Measurements from ENCODE around the gene LPAR1. TPM values are rescaled to one million over a fixed set of nuclear protein-coding genes. Genes with fewer than 3 reads are reported as not detected.

The LPAR1 gene
- total and polyA plus RNA-seq, 10 of the 15 experiments (the other 5 are each of a cell fraction or from before 2014, with no cell fraction given) = 3.3 to 12.9 (median 8.4) TPM

DNA sequence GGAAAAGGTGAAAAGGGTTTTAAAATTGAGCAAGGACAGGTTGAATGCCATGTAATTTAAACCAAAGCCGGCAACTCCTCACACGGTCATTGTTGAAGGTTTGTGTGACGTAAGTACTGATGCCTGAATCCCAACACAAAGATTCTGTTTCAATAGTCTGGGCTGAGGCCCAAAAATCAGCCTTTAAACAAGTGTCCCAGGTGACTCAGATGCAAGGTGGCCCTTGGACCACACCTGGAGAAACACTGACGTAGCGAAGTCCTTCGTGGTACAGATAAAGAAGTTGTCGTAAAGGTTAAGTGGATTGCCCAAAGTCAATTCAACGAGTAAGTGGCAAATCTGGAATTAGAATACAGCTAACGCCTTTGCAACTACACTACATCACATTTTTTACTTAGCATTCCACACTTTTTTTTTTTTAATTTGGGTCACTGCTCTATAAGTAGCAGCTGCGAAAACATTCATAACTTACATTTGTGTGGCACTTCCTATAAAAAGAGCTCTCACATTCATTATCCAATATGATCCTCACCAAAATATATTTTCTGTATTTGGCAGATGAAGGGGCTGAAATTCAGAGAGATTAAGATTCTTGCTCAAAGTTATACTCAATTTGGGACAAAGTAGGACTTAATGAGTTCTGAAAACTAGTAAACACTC is 111.3 kb downstream of the LPAR1 start (continued):
- TF ChIP-seq, protein P1, sequence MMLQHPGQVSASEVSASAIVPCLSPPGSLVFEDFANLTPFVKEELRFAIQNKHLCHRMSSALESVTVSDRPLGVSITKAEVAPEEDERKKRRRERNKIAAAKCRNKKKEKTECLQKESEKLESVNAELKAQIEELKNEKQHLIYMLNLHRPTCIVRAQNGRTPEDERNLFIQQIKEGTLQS (IDR thresholded peaks at IDR 0.05; ENCODE audit: borderline replicate concordance, extremely low read depth, low read depth, low read length) = no peak
- TF ChIP-seq BACH1 (IDR thresholded peaks at IDR 0.05; ENCODE audit: borderline replicate concordance) (no peak), ETV6 (conservative IDR thresholded peaks at IDR 0.05 in 1 of 2, IDR thresholded peaks at IDR 0.05 in 1 of 2; ENCODE audit: borderline replicate concordance in 1 of 2, low read depth in 1 of 2) (no peak), CBFB (IDR thresholded peaks at IDR 0.05; ENCODE audit: low read depth) (no peak), POLR2A (IDR thresholded peaks at IDR 0.05; ENCODE audit: low read depth, low read length) (no peak), MYB (IDR thresholded peaks at IDR 0.05; ENCODE audit: borderline replicate concordance, low read depth, low read length) (no peak), BMI1 (IDR thresholded peaks at IDR 0.05; ENCODE audit: borderline replicate concordance) (no peak)
- TF ChIP-seq, protein P2, sequence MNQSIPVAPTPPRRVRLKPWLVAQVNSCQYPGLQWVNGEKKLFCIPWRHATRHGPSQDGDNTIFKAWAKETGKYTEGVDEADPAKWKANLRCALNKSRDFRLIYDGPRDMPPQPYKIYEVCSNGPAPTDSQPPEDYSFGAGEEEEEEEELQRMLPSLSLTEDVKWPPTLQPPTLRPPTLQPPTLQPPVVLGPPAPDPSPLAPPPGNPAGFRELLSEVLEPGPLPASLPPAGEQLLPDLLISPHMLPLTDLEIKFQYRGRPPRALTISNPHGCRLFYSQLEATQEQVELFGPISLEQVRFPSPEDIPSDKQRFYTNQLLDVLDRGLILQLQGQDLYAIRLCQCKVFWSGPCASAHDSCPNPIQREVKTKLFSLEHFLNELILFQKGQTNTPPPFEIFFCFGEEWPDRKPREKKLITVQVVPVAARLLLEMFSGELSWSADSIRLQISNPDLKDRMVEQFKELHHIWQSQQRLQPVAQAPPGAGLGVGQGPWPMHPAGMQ (IDR thresholded peaks at IDR 0.05; ENCODE audit: borderline replicate concordance) = no peak
- TF ChIP-seq, protein P3, sequence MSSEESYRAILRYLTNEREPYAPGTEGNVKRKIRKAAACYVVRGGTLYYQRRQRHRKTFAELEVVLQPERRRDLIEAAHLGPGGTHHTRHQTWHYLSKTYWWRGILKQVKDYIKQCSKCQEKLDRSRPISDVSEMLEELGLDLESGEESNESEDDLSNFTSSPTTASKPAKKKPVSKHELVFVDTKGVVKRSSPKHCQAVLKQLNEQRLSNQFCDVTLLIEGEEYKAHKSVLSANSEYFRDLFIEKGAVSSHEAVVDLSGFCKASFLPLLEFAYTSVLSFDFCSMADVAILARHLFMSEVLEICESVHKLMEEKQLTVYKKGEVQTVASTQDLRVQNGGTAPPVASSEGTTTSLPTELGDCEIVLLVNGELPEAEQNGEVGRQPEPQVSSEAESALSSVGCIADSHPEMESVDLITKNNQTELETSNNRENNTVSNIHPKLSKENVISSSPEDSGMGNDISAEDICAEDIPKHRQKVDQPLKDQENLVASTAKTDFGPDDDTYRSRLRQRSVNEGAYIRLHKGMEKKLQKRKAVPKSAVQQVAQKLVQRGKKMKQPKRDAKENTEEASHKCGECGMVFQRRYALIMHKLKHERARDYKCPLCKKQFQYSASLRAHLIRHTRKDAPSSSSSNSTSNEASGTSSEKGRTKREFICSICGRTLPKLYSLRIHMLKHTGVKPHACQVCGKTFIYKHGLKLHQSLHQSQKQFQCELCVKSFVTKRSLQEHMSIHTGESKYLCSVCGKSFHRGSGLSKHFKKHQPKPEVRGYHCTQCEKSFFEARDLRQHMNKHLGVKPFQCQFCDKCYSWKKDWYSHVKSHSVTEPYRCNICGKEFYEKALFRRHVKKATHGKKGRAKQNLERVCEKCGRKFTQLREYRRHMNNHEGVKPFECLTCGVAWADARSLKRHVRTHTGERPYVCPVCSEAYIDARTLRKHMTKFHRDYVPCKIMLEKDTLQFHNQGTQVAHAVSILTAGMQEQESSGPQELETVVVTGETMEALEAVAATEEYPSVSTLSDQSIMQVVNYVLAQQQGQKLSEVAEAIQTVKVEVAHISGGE (CRISPR knock-in tag; IDR thresholded peaks at IDR 0.05) = no peak

Measured in GM12878 (cell line).